Fibroblast of mammary gland (primary cell): ENCODE results near the gene APOBEC2.
A peak's percentile ranks its signal among the peaks of the same experiment; 100 is the strongest.

Experiments
- DNase-seq: peaks from one replicate; pipeline ENCODE4 v3.0.0-alpha.2; 2010; ENCODE audit warnings: low read depth
- H3K4me3 ChIP-seq: 2 replicates; pipeline ENCODE4 v1.5.1; 2011; ENCODE audit warnings: low read depth, mild to moderate bottlenecking, low read length, moderate library complexity; ENCODE audit not compliant: control insufficient read depth
- TF ChIP-seq, protein P1 (sequence below): conservative IDR thresholded peaks from 2 replicates; pipeline ENCODE4 v1.5.1; 2011; ENCODE audit warnings: low read depth, low read length, inconsistent platforms; ENCODE audit not compliant: control insufficient read depth, insufficient read depth

Gene APOBEC2

DNA sequence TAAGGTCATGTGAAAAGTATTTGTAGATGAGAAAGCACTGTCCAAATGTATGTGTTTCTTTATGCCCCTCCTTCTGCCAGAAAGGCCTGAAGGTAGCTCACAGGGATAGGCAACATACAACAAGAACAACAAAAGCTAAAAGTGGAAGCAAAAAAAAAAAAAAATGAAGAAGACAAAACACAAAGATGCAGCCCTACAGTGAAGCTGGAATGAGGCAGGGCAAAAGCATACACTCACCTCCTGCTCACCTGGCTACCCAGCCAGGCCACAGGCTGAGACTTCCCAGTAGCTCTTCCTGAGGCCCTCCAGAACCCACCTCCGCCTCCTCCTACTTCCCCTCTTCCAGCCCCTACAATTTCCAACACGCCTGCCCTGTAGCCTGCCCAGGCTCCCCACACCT lies 16.4 kb upstream of the APOBEC2 start:
- H3K4me3 ChIP-seq = no peak overlapping the region
- no peak for DNase-seq
- TF ChIP-seq, protein P1, sequence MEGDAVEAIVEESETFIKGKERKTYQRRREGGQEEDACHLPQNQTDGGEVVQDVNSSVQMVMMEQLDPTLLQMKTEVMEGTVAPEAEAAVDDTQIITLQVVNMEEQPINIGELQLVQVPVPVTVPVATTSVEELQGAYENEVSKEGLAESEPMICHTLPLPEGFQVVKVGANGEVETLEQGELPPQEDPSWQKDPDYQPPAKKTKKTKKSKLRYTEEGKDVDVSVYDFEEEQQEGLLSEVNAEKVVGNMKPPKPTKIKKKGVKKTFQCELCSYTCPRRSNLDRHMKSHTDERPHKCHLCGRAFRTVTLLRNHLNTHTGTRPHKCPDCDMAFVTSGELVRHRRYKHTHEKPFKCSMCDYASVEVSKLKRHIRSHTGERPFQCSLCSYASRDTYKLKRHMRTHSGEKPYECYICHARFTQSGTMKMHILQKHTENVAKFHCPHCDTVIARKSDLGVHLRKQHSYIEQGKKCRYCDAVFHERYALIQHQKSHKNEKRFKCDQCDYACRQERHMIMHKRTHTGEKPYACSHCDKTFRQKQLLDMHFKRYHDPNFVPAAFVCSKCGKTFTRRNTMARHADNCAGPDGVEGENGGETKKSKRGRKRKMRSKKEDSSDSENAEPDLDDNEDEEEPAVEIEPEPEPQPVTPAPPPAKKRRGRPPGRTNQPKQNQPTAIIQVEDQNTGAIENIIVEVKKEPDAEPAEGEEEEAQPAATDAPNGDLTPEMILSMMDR = no peak

DNA sequence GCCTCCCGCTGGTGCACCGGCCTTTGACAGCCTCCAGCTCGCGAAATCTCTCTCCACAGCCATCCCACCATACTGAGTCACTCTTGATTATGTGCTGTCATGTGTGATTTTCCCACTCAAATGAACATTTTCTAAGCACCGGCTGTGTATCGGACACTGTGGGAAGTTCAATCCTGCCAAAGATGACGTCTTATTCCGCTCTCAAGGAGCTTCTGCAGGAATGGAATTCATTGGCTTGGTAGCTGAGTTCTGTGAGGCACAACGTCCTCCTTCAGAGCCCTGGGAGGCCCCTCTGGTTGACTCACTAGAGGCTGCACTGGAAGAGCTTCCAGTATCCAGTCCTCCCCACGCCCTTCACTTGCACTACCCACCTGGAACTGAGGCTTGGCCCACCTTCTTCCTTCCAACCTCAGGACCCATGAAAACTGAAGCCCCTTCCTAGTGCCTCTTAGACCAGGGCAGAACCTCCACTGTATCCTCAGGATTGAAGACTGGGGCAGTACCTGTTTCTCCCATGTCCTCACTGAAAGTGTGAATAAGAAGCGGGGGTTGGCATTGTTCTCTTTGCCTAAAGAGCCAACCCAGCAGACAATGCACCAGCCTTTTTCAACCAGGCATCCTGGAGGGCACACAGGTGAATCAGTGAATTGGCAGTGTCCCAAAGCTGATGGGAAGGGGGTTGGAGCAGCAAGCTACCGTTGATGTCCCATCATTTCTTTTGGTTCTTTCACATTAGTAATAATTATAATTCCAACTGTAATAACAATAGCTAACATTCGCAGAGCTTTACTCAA lies 15.7 kb upstream of the APOBEC2 start:
- DNase-seq = peak; percentile 52
- no peak overlapping the region for H3K4me3 ChIP-seq
- TF ChIP-seq, protein P1 = no peak

DNA sequence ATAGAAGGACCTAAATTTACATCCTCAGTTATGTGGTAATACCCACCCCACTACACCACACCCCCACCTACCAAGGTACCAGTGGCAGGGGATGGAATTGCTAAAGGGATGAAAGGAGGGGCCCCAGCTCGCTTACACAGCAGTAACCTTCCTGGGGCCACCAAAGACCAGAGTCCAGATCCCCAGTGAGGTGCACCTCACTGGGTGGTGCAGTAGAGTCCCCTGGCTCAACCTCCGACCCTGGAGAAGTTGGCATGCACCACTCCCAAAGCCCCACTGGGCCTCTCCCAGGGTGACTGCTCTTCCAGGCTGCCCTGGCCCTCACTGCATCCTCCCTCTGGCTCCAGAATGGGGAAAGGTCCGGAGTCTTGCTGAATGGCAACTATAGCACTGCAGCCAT lies 14.8 kb upstream of the APOBEC2 start:
- TF ChIP-seq, protein P1 = no peak
- no peak for DNase-seq

DNA sequence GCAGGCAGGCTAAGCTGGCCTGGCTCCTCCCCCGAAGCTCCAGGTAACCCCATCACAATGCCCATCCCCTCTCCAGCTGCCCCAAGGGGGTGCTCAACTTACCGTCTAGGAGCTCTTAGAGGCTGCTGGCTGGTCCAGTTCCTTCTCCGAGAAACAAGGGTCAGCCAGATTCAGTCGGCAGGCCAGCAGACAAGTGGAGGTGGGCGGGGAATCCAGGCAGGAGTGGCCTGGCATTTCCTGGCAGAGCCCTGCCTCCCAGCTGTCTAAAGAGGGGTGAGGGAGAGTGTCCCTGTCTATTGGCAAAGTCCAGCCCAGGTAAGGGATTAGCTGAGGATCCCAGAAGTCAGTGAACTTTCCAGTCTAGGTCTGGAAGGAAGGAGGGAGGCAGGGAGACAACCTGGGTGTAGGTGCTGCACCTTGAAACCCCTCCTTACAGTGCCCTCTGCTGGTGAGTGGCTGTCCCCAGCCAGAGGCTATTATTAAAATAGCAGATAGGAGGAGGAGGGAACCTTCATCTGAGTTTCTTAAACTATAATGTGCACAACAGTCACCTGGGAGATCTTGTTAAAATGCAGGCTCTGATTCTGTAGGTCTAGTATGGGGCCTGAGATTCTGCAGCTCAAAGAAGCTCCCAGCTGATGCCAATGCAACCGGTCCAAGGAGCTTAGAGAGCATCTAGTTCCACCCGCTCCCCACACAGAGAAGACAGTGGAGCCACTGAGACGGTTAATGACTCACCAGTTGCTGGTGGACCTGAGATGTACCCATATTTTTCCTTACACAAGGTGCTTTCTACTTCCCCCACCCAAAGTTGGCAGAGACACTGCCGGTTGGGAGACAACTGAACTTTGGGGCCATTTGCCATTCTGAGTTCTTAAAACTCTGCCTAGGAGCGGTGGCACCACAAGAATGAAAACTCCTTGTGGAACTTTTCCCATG lies 13.7 kb upstream of the APOBEC2 start, which contains the start of gene UNC5CL:
Gene UNC5CL (minus strand): TSS at position 162 of the 939 bp plus-strand sequence. CDS start 4,147 bp downstream, outside the sequence.
- TF ChIP-seq, protein P1 = peak; percentile 76
- peak; percentile 15 for DNase-seq
- H3K4me3 ChIP-seq = no peak within 1 kb of the TSS

More for the DNA sequence above, 14.8 kb upstream of the APOBEC2 start:
- H3K4me3 ChIP-seq = no peak overlapping the region

DNA sequence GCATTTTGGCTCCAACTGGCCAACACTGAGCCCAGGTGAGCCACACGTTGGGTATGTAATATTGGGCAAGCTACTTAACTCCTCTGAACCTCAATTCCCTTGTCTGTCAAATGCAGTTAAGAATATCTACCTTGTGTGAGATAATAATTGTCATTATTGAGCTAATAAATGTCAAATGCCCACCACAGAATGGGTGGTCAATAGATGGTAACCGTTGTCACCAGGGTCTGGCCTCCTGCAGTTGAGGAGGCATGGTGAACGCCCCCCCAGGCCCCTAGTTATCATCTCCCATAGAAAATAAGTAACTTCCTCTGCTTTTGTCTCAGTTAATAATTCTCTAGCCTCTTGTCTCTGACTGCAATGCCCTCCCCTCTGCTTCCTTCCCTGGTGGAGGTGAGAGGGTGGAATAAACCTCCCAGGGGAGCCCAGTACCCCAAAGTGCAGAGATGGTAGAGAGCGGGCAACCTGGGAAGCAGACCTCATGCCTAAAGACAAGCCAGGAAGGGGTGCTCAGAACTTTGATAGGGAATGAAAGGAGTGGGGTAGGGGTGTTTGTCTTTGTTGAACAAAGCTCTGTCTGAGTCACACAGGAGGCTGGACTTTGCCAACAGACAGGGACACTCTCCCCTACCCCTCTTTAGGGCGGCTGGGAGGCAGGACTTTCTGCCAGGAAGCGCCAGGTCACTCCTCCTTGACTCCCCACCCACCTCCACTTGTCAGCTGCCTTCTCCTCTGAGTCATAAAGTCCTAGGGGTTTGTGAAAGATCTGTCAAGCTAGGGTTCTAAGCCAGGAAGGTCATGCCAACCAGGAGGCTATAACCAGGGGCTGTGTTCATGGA lies 12.7 kb upstream of the APOBEC2 start:
- peak; percentile 24 for DNase-seq
- TF ChIP-seq, protein P1 = no peak
- no peak overlapping the region for H3K4me3 ChIP-seq
